RWPE1 (cell line): ENCODE measurements around the gene CCM2L.

Experiments used
- CTCF ChIA-PET: fragments of 350-600 bp; sonication (Branson Sonifier 250); formaldehyde crosslinking; extraction: SDS; loops from one replicate; lab custom pipeline; 2021; lab: Yijun Ruan, JAX
- POLR2A ChIA-PET: fragments of 400-600 bp; formaldehyde crosslinking; extraction: SDS; loops from one replicate; lab custom pipeline; 2020; ENCODE audit warnings: antibody characterized with exemption; ENCODE audit not compliant: low non-redundant PET; lab: Yijun Ruan, JAX
- DNase-seq: peaks from one replicate; pipeline ENCODE4 v3.0.0; 2012; ENCODE audit warnings: low spot score
- H3K27ac ChIP-seq: fragments of 450-650 bp; 2 replicates; pipeline ENCODE4 v1.5.1; 2017
- TF ChIP-seq, protein P1 (sequence below): fragments of 450-650 bp; conservative IDR thresholded peaks from 2 replicates; pipeline ENCODE4 v1.5.1; 2017; ENCODE audit warnings: low read depth, mild to moderate bottlenecking

The CCM2L gene

DNA sequence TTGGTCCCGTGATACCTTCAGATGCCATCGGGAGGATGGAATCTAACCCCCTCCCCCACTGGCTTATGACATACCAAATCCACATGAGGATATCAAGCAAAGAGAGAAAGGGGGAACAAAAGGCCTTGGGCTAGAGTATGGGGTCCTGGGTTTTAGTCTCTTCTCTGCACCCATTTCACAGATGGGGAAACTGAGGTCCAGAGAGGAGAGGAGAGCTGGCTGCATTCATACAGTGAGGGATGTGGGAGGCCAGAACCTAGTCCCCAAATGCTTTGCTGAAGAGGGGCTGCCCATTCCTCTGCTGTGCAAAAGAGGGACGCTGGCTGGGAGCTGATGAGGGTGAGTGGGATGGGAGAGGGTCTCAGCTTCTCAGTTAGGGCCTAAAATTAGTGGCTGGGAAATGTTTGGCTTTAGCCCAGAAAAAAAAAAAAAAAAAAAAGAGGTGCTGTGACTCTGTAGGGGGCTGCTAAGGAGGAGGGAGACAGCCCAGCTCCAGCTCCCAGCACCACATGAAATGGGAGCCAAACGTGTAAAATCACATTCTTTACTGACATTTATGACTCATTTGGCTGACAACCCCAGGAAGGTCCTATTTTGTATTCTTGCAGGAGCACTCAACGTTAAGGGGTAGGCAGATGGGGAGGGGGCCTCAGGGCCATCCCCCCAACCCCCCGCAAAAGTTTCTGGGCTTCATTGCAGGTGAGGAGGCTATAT, 30.4 kb upstream of the CCM2L start:
- CTCF ChIA-PET = interaction anchor here (0.6 to 1.4 kb wide), 6 partner anchors 38 to 157 kb away, joined by 4 to 10 read pairs (median 6); no protein-coding TSS in a partner anchor
- TF ChIP-seq, protein P1, sequence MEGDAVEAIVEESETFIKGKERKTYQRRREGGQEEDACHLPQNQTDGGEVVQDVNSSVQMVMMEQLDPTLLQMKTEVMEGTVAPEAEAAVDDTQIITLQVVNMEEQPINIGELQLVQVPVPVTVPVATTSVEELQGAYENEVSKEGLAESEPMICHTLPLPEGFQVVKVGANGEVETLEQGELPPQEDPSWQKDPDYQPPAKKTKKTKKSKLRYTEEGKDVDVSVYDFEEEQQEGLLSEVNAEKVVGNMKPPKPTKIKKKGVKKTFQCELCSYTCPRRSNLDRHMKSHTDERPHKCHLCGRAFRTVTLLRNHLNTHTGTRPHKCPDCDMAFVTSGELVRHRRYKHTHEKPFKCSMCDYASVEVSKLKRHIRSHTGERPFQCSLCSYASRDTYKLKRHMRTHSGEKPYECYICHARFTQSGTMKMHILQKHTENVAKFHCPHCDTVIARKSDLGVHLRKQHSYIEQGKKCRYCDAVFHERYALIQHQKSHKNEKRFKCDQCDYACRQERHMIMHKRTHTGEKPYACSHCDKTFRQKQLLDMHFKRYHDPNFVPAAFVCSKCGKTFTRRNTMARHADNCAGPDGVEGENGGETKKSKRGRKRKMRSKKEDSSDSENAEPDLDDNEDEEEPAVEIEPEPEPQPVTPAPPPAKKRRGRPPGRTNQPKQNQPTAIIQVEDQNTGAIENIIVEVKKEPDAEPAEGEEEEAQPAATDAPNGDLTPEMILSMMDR = no peak
- H3K27ac ChIP-seq = no peak overlapping the region
- DNase-seq = no peak
- POLR2A ChIA-PET = no interaction called here

DNA sequence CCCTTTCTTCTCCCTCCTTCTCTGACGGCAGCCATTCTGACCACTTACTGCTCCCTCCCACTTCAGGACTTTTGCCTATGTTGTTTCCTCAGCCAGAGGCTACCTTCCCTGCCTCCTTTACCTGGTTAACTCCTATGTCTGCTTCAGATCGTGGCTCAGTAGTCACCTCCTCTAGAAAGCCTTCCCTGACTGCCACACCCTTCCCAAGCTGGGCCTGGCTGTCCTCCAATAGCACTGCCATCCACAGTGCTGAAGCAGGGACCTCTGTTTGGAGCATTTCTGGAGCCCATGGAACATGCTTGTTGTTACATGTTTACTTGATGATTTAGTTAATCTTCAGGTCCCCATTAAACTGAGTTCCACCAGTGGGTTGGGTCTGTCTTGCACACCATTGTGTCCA, 28.5 kb upstream of the CCM2L start:
- ChIA-PET CTCF (interaction anchor here (0.7 to 1.2 kb wide), 3 partner anchors 125 to 164 kb away, joined by 3 to 5 read pairs (median 3); no protein-coding TSS in a partner anchor), POLR2A (no interaction called here)
- no peak overlapping the region for H3K27ac ChIP-seq
- TF ChIP-seq, protein P1 = no peak
- no peak for DNase-seq

DNA sequence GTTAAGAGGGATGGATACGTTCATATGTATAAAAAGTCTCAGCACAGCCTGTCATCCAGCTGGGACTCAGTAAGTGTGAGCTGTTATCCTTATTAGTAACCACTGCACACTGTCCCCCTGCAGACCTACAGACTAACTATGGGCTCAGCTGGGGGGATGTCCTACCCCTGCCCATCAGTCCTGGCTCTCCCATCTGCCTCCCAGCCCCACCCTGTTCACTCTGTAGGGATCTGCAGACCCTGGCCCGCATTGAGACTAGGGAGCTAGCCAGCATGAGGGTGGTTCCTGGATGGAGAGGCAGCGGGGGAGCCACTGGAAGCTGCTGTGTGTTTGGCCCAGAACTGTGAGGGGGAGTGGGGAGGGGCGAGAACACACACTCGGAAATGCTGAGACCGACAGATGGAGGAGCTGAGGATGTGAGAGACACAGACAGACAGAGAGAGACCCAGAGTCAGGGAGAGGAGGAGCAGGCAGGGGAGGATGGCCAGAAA, 25.2 kb upstream of the CCM2L start:
- DNase-seq = no peak
- POLR2A ChIA-PET = no interaction called here
- CTCF ChIA-PET = interaction anchor here (0.6 to 0.7 kb wide), 2 partner anchors 47 to 68 kb away, joined by 3 read pairs; no protein-coding TSS in a partner anchor
- H3K27ac ChIP-seq = no peak overlapping the region
- TF ChIP-seq, protein P1 = no peak

DNA sequence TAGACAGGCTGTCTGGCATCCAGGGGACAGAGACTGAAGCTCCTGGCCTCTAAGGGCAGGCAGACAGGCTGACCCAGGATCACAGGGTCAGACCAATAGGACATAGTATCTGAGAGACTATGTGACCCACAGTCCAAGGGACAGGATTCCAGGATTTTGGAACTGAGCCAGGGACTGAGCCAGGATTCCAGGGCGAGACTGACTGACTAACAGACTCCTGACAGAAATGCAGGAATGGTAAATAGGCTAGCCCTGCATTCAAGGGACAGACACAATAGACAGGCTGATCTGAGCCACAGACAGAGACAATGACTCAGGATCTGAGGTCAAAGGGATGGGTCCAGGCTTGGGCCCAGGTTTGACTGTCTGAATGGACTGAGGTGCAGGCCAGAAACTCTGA, 22.5 kb upstream of the CCM2L start:
- ChIA-PET CTCF (interaction anchor here (0.6 kb wide), 1 partner anchor 61 kb away, joined by 4 read pairs; no protein-coding TSS in a partner anchor), POLR2A (no interaction called here)
- H3K27ac ChIP-seq = no peak overlapping the region
- DNase-seq = peak; percentile 51
- TF ChIP-seq, protein P1 = no peak

DNA sequence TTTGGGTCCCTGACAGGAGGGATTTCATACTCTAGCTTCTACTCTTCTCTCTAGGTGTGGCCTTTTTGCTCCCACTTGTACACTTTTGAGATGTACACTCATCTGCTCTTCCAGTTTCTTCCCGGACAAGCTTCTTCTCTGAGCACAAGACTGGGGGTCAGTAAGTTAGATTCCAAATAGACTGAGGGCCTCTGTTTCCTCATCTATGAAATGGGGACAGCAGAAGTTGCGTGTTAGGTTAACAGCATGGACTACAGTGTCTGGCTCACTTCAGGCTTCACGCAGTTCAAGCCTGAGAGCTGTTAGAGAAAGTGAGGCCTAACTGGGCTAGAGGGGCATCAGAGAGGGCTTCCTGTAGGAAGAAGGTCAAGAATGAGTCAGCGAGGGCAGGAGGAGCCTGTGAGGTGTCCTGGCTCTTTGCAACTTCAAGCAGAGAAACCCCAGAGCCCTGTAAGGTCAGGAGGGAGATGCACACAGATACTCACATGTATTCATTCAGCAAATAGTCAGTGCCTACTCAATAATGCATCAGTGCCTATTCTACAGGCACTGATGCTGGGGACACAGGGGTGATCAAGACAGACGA, 21.7 kb upstream of the CCM2L start:
- DNase-seq = no peak
- ChIA-PET POLR2A (no interaction called here), CTCF (interaction anchor here (0.6 kb wide), 1 partner anchor 164 kb away, joined by 3 read pairs; no protein-coding TSS in a partner anchor)
- TF ChIP-seq, protein P1 = no peak
- H3K27ac ChIP-seq = no peak overlapping the region

DNA sequence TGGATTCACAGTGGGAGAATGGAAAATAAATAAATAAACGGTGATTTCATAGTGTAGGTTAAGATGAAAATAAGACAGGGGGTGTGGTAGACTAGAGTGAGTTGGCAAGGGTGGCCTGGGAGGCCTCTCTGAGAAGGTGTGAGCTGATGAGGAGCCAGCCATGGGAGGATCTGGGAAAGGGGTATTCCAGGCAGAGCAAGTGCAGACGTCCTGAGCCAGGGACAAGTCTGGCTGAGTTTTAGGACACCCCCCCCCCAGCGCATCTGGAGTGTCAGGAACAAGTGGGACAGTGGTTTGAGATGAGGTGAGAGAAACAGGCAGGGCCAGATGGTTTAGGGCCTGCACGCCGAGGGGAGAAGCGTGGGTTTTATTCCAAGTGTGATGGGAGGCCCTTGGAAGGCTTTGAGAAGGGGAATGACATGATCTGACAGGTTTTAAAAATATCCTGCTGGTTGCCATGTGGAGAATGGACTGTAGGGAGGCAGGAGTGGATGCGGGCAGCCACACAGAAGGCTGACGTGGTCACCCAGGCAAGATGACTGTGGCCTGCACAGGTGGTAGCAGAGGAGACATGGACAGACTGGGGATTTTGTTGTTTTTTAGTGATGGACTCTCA, 21.1 kb upstream of the CCM2L start:
- ChIA-PET POLR2A (no interaction called here), CTCF (interaction anchor here (0.7 kb wide), 1 partner anchor 349 kb away, joined by 3 read pairs; no protein-coding TSS in a partner anchor)
- DNase-seq = no peak
- H3K27ac ChIP-seq = no peak overlapping the region
- TF ChIP-seq, protein P1 = no peak
